Peyer's patch (tissue), 4 donors: Measurements from ENCODE around the gene ZNF133.

ENCODE experiments used
- POLR2A ChIP-seq, 2 donors: fragments of 450-650 bp; IDR thresholded peaks; one replicate each; pipeline ENCODE4 v1.5.1; 2017; ENCODE audit warnings: antibody characterized with exemption in 2 of 2, mild to moderate bottlenecking in 2 of 2, moderate library complexity in 2 of 2
- TF ChIP-seq, protein P1 (sequence below), 6 experiments: fragments of 450-650 bp in 4 of 6; fragments of 200-600 bp in 2 of 6; sonication (generic) in 1 of 6; IDR thresholded peaks; one replicate each; pipeline ENCODE4 v1.5.1; 2017 to 2019; ENCODE audit warnings: antibody characterized with exemption in 6 of 6, mild to moderate bottlenecking in 3 of 6, moderate library complexity in 1 of 6

DNA sequence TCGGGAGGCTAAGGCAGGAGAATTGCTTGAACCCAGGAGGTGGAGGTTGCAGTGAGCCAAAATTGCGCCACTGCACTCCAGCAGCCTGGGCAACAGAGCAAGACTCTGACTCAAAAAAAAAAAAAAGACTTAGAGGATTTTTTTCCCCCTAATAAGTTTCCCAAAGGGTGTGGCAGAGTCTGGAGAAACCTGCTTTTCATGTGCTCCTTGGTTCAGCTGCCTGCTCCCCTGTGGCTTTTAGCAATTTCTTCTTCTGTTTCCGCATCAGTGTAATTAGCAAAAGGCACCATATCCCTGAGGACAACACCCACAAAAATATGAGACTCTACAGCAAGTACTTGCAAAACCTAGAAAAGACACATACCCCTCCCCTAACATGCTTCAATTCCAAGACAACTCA, 28.6 kb upstream of the ZNF133 start:
- TF ChIP-seq, protein P1, sequence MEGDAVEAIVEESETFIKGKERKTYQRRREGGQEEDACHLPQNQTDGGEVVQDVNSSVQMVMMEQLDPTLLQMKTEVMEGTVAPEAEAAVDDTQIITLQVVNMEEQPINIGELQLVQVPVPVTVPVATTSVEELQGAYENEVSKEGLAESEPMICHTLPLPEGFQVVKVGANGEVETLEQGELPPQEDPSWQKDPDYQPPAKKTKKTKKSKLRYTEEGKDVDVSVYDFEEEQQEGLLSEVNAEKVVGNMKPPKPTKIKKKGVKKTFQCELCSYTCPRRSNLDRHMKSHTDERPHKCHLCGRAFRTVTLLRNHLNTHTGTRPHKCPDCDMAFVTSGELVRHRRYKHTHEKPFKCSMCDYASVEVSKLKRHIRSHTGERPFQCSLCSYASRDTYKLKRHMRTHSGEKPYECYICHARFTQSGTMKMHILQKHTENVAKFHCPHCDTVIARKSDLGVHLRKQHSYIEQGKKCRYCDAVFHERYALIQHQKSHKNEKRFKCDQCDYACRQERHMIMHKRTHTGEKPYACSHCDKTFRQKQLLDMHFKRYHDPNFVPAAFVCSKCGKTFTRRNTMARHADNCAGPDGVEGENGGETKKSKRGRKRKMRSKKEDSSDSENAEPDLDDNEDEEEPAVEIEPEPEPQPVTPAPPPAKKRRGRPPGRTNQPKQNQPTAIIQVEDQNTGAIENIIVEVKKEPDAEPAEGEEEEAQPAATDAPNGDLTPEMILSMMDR (IDR thresholded peaks at IDR 0.05): no peak
- TF ChIP-seq POLR2A (IDR thresholded peaks at IDR 0.05): no peak
